HepG2 (cell line): ENCODE data around the gene GPR89A. TPM values are rescaled to one million over a fixed set of nuclear protein-coding genes. Genes with fewer than 3 reads are reported as not detected.

Experiments
- ATRX ChIP-seq: sonication (generic); formaldehyde crosslinking; IDR thresholded peaks from 2 replicates; pipeline ENCODE4 v1.4.0; 2020; ENCODE audit warnings: missing genetic modification reagents, borderline replicate concordance
- CAMTA2 ChIP-seq: sonication (generic); formaldehyde crosslinking; IDR thresholded peaks from 2 replicates; pipeline ENCODE4 v1.4.0; 2020; ENCODE audit warnings: mild to moderate bottlenecking, missing genetic modification reagents, borderline replicate concordance
- CBX5 ChIP-seq: sonication (generic); formaldehyde crosslinking; IDR thresholded peaks from 2 replicates; pipeline ENCODE4 v1.4.0; 2020; ENCODE audit warnings: missing genetic modification reagents, borderline replicate concordance
- CCDC6 ChIP-seq: sonication (generic); formaldehyde crosslinking; IDR thresholded peaks from 2 replicates; pipeline ENCODE4 v1.8.1; 2022; ENCODE audit warnings: mild to moderate bottlenecking, missing genetic modification reagents, moderate library complexity
- LRRFIP1 ChIP-seq: sonication (generic); formaldehyde crosslinking; conservative IDR thresholded peaks from 2 replicates; pipeline ENCODE4 v1.4.0; 2020; ENCODE audit warnings: missing genetic modification reagents
- MTA3 ChIP-seq: sonication (generic); formaldehyde crosslinking; IDR thresholded peaks from 2 replicates; pipeline ENCODE4 v1.4.0; 2020; ENCODE audit warnings: missing genetic modification reagents
- NCOR1 ChIP-seq: fragments of 200-600 bp; sonication (generic); IDR thresholded peaks from 2 replicates; pipeline ENCODE4 v1.7.0; 2017; ENCODE audit warnings: antibody characterized with exemption, low read length, borderline replicate concordance
- NR1H2 ChIP-seq: sonication (generic); formaldehyde crosslinking; IDR thresholded peaks from 2 replicates; pipeline ENCODE4 v1.8.1; 2022; ENCODE audit warnings: low read depth, missing genetic modification reagents, borderline replicate concordance
- NR2F1 ChIP-seq, 2 experiments: fragments of 450-650 bp in 1 of 2; formaldehyde crosslinking in 1 of 2; IDR thresholded peaks; 2 replicates each; pipeline versions ENCODE4 v1.5.0 to v1.6.1; 2016 to 2020; ENCODE audit warnings: mild to moderate bottlenecking in 1 of 2, missing compliant biosample characterization in 1 of 2, missing genetic modification reagents in 1 of 2, moderate library complexity in 1 of 2
- PCBP1 ChIP-seq: fragments of 200-400 bp; formaldehyde crosslinking; IDR thresholded peaks from 2 replicates; pipeline ENCODE4 v1.6.1; 2017; ENCODE audit warnings: mild to moderate bottlenecking, low read depth, low read length, borderline replicate concordance
- RORA ChIP-seq: sonication (generic); formaldehyde crosslinking; IDR thresholded peaks from 2 replicates; pipeline ENCODE4 v1.5.0; 2020; ENCODE audit warnings: mild to moderate bottlenecking, missing genetic modification reagents, moderate library complexity
- SMARCC2 ChIP-seq: fragments of 450-650 bp; IDR thresholded peaks from 2 replicates; pipeline ENCODE4 v1.6.1; 2017; ENCODE audit warnings: antibody characterized with exemption, mild to moderate bottlenecking
- TGIF2 ChIP-seq: IDR thresholded peaks from 2 replicates; pipeline ENCODE4 v1.6.1; 2016; ENCODE audit warnings: control low read depth, missing compliant biosample characterization
- ZBTB3 ChIP-seq: sonication (generic); formaldehyde crosslinking; IDR thresholded peaks from 2 replicates; pipeline ENCODE4 v1.4.0; 2020; ENCODE audit warnings: low read depth, mild to moderate bottlenecking, moderate library complexity, missing genetic modification reagents, borderline replicate concordance
- ZEB1 ChIP-seq: IDR thresholded peaks from 2 replicates; pipeline ENCODE4 v1.6.1; 2012; ENCODE audit warnings: mild to moderate bottlenecking, low read depth, inconsistent platforms; ENCODE audit not compliant: insufficient replicate concordance
- ZFP1 ChIP-seq: IDR thresholded peaks from 2 replicates; pipeline ENCODE4 v1.6.1; 2016
- ZFP82 ChIP-seq: sonication (generic); formaldehyde crosslinking; IDR thresholded peaks from 2 replicates; pipeline ENCODE4 v1.5.1; 2020; ENCODE audit warnings: mild to moderate bottlenecking, missing genetic modification reagents, borderline replicate concordance
- ZNF121 ChIP-seq: sonication (generic); formaldehyde crosslinking; IDR thresholded peaks from 2 replicates; pipeline ENCODE4 v1.5.0; 2020; ENCODE audit warnings: mild to moderate bottlenecking, missing genetic modification reagents
- ZNF563 ChIP-seq: sonication (generic); formaldehyde crosslinking; IDR thresholded peaks from 2 replicates; pipeline ENCODE4 v1.8.0; 2022; ENCODE audit warnings: mild to moderate bottlenecking, moderate library complexity, missing genetic modification reagents
- ZNF570 ChIP-seq: sonication (generic); formaldehyde crosslinking; IDR thresholded peaks from 2 replicates; pipeline ENCODE4 v1.4.0; 2020; ENCODE audit warnings: mild to moderate bottlenecking, missing genetic modification reagents, borderline replicate concordance
- ZSCAN22 ChIP-seq: sonication (generic); formaldehyde crosslinking; IDR thresholded peaks from 2 replicates; pipeline ENCODE4 v1.4.0; 2020; ENCODE audit warnings: mild to moderate bottlenecking, missing genetic modification reagents
- polyA plus RNA-seq, 8 experiments: library from polyadenylated mRNA; depleted of rRNA in 3 of 8; stranded (reverse) in 7 of 8; unstranded in 1 of 8; fragments of >200 nt; fragmentation: Illumina TruSeq in 4 of 8; extraction: Trizol in 4 of 8; gene quantifications; 2 replicates each; pipeline versions ENCODE4 v1.2.1 to v1.2.3, GENCODE V29; 2011 to 2016; ENCODE audit warnings: low read depth in 4 of 8, missing spikeins in 1 of 8, mixed read lengths in 1 of 8; ENCODE audit not compliant: insufficient read depth in 1 of 8
- total RNA-seq, 5 experiments: library from RNA; depleted of rRNA; stranded (reverse); fragments of >200 nt; fragmentation: Illumina TruSeq; extraction: Trizol; gene quantifications; 2 replicates each; pipeline ENCODE4 v1.2.3, GENCODE V29; 2016; ENCODE audit warnings: low read depth in 1 of 5
- TF ChIP-seq, protein P1 (sequence below): sonication (generic); formaldehyde crosslinking; IDR thresholded peaks from 2 replicates; pipeline ENCODE4 v1.4.0; 2020; ENCODE audit warnings: missing genetic modification reagents
- TF ChIP-seq, protein P2 (sequence below): sonication (generic); formaldehyde crosslinking; IDR thresholded peaks from 2 replicates; pipeline ENCODE4 v1.4.0; 2020; ENCODE audit warnings: missing genetic modification reagents, mild to moderate bottlenecking, borderline replicate concordance
- TF ChIP-seq, protein P3 (sequence below), 2 experiments: fragments of 450-650 bp in 1 of 2; sonication (generic) in 1 of 2; formaldehyde crosslinking; IDR thresholded peaks; 2 replicates each; pipeline versions ENCODE4 v1.5.0 to v1.8.0; 2020 to 2022; ENCODE audit warnings: mild to moderate bottlenecking in 1 of 2, missing genetic modification reagents in 1 of 2

Gene GPR89A
- total and polyA plus RNA-seq, 2 of the 13 experiments (the other 11 are each of a cell fraction or from before 2014, with no cell fraction given), result 23.4 to 32.6 TPM

GRCh38 chr1:145707183-145707867 is 99.5 kb downstream of the GPR89A start, which contains the start of gene PDZK1 (continued):
- TF ChIP-seq PCBP1 (no peak), TGIF2 (CRISPR knock-in tag) (no peak), RORA (no peak), CBX5 (CRISPR knock-in tag) (0 out of 2 replicates have a peak, but pooled peaks have one; percentile 26), CCDC6 (no peak), ZNF563 (no peak), ZNF570 (CRISPR knock-in tag) (no peak), ZSCAN22 (no peak), NR1H2 (CRISPR knock-in tag) (no peak), NR2F1 (CRISPR knock-in tag; IDR thresholded peaks at IDR 0.05) (no peak), ZFP1 (CRISPR knock-in tag) (peak; percentile 44; the same call in 1 of the 2 replicates), ZBTB3 (CRISPR knock-in tag) (no peak), SMARCC2 (no peak), LRRFIP1 (no peak), ZFP82 (no peak), MTA3 (no peak), CAMTA2 (CRISPR knock-in tag) (no peak), ZNF121 (CRISPR knock-in tag) (no peak), ZEB1 (peak; percentile 74), NCOR1 (peak; percentile 83; the same call in 1 of the 2 replicates), ATRX (CRISPR knock-in tag) (no peak)
- TF ChIP-seq, protein P1, sequence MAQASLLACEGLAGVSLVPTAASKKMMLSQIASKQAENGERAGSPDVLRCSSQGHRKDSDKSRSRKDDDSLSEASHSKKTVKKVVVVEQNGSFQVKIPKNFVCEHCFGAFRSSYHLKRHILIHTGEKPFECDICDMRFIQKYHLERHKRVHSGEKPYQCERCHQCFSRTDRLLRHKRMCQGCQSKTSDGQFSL (CRISPR knock-in tag), result no peak
- TF ChIP-seq, protein P2, sequence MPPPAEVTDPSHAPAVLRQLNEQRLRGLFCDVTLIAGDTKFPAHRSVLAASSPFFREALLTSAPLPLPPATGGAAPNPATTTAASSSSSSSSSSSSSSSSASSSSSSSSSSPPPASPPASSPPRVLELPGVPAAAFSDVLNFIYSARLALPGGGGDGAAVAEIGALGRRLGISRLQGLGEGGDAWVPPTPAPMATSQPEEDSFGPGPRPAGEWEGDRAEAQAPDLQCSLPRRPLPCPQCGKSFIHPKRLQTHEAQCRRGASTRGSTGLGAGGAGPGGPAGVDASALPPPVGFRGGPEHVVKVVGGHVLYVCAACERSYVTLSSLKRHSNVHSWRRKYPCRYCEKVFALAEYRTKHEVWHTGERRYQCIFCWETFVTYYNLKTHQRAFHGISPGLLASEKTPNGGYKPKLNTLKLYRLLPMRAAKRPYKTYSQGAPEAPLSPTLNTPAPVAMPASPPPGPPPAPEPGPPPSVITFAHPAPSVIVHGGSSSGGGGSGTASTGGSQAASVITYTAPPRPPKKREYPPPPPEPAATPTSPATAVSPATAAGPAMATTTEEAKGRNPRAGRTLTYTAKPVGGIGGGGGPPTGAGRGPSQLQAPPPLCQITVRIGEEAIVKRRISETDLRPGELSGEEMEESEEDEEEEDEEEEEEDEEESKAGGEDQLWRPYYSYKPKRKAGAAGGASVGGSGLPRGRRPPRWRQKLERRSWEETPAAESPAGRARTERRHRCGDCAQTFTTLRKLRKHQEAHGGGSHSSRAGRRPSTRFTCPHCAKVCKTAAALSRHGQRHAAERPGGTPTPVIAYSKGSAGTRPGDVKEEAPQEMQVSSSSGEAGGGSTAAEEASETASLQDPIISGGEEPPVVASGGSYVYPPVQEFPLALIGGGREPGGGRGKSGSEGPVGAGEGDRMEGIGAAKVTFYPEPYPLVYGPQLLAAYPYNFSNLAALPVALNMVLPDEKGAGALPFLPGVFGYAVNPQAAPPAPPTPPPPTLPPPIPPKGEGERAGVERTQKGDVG, result no peak
- TF ChIP-seq, protein P3, sequence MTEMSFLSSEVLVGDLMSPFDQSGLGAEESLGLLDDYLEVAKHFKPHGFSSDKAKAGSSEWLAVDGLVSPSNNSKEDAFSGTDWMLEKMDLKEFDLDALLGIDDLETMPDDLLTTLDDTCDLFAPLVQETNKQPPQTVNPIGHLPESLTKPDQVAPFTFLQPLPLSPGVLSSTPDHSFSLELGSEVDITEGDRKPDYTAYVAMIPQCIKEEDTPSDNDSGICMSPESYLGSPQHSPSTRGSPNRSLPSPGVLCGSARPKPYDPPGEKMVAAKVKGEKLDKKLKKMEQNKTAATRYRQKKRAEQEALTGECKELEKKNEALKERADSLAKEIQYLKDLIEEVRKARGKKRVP (CRISPR knock-in tag; IDR thresholded peaks at IDR 0.05), result no peak
